Neural cell (in vitro differentiated cells): ENCODE measurements around the gene TUT1. TPM values are rescaled to one million over a fixed set of nuclear protein-coding genes. Genes with fewer than 3 reads are reported as not detected.

Experiments used
- H2AFZ ChIP-seq: fragments of 200-600, 300-800 bp; sonication (generic), shearing (Covaris generic); 2 replicates; pipeline ENCODE4 v1.6.0; 2014; ENCODE audit warnings: low read depth, mild to moderate bottlenecking, antibody characterized with exemption, low read length, moderate library complexity
- H3F3A ChIP-seq: fragments of 200-600 bp; shearing (Covaris generic); 2 replicates; pipeline ENCODE4 v1.6.1; 2016; ENCODE audit warnings: mild to moderate bottlenecking, moderate library complexity, mixed read lengths, antibody characterized with exemption, low read length; ENCODE audit not compliant: insufficient read depth, poor library complexity, severe bottlenecking
- H3K27ac ChIP-seq: fragments of 200-600, 300-800 bp; sonication (generic), shearing (Covaris generic); 2 replicates; pipeline ENCODE4 v1.5.1; 2014; ENCODE audit warnings: mild to moderate bottlenecking, low read length, moderate library complexity
- H3K27me3 ChIP-seq: fragments of 300-800, 200-600 bp; sonication (generic), shearing (Covaris generic); 2 replicates; pipeline ENCODE4 v1.6.0; 2014; ENCODE audit warnings: mild to moderate bottlenecking, low read depth, low read length, moderate library complexity; ENCODE audit not compliant: insufficient read depth
- H3K36me3 ChIP-seq: fragments of 300-800, 200-600 bp; sonication (generic), shearing (Covaris generic); 2 replicates; pipeline ENCODE4 v1.5.1; 2014; ENCODE audit warnings: mild to moderate bottlenecking, antibody characterized with exemption, low read length, moderate library complexity; ENCODE audit not compliant: insufficient read depth
- H3K4me2 ChIP-seq: fragments of 300-800, 200-600 bp; sonication (generic), shearing (Covaris generic); 2 replicates; pipeline ENCODE4 v1.6.0; 2014; ENCODE audit warnings: mild to moderate bottlenecking, low read length
- H3K4me3 ChIP-seq: fragments of 300-800, 200-600 bp; sonication (generic), shearing (Covaris generic); 2 replicates; pipeline ENCODE4 v1.5.1; 2014; ENCODE audit warnings: mild to moderate bottlenecking, low read length, moderate library complexity
- H3K79me2 ChIP-seq: fragments of 200-600 bp; shearing (Covaris generic); replicated peaks from 2 replicates; pipeline ENCODE4 v1.6.0; 2014; ENCODE audit warnings: mild to moderate bottlenecking, low read length, moderate library complexity; ENCODE audit not compliant: insufficient read depth
- H3K9ac ChIP-seq: fragments of 300-800, 200-600 bp; sonication (generic), shearing (Covaris generic); 2 replicates; pipeline ENCODE4 v1.6.1; 2016; ENCODE audit warnings: mild to moderate bottlenecking, low read length, mixed read lengths
- H3K9me2 ChIP-seq: fragments of 200-600 bp; shearing (Covaris generic); 2 replicates; pipeline ENCODE4 v1.6.1; 2016; ENCODE audit warnings: mild to moderate bottlenecking, low read length, mixed read lengths; ENCODE audit not compliant: insufficient read depth
- H3K9me3 ChIP-seq: fragments of 200-600, 300-800 bp; sonication (generic), shearing (Covaris generic); 2 replicates; pipeline ENCODE4 v1.6.1; 2016; ENCODE audit warnings: mild to moderate bottlenecking, mixed run types, low read length, moderate library complexity, mixed read lengths
- H4K20me1 ChIP-seq: fragments of 200-600 bp; shearing (Covaris generic); 2 replicates; pipeline ENCODE4 v1.6.1; 2016; ENCODE audit warnings: mild to moderate bottlenecking, mixed run types; ENCODE audit not compliant: insufficient read depth
- EP300 ChIP-seq: fragments of 450-650 bp; conservative IDR thresholded peaks from 2 replicates; pipeline ENCODE4 v1.6.1; 2014; ENCODE audit warnings: antibody characterized with exemption, mild to moderate bottlenecking, moderate library complexity; ENCODE audit not compliant: poor library complexity, severe bottlenecking
- EZH2 ChIP-seq: fragments of 200-600, 300-800 bp; shearing (Covaris generic), sonication (generic); IDR thresholded peaks from 2 replicates; pipeline ENCODE4 v1.6.1; 2014; ENCODE audit warnings: antibody characterized with exemption, low read length, borderline replicate concordance, mild to moderate bottlenecking; ENCODE audit not compliant: insufficient read depth, poor library complexity, severe bottlenecking
- MXI1 ChIP-seq: fragments of 450-650 bp; conservative IDR thresholded peaks from 2 replicates; pipeline ENCODE4 v1.6.1; 2014; ENCODE audit warnings: antibody characterized with exemption, mild to moderate bottlenecking; ENCODE audit not compliant: poor library complexity, severe bottlenecking
- POLR2AphosphoS5 ChIP-seq: IDR thresholded peaks from 2 replicates; pipeline ENCODE4 v1.6.1; 2012
- RAD21 ChIP-seq: fragments of 450-650 bp; conservative IDR thresholded peaks from 2 replicates; pipeline ENCODE4 v1.6.1; 2014; ENCODE audit warnings: antibody characterized with exemption, mild to moderate bottlenecking, moderate library complexity
- REST ChIP-seq: IDR thresholded peaks from 2 replicates; pipeline ENCODE4 v1.6.1; 2012; ENCODE audit warnings: borderline replicate concordance
- SMC3 ChIP-seq: fragments of 450-650 bp; conservative IDR thresholded peaks from 2 replicates; pipeline ENCODE4 v1.6.1; 2014; ENCODE audit warnings: antibody characterized with exemption, mild to moderate bottlenecking, moderate library complexity; ENCODE audit not compliant: poor library complexity
- TAF1 ChIP-seq: IDR thresholded peaks from 2 replicates; pipeline ENCODE4 v1.6.1; 2012; ENCODE audit warnings: low read depth
- polyA plus RNA-seq: library from polyadenylated mRNA; depleted of rRNA; stranded (reverse); fragments of >200 nt; gene quantifications from 2 replicates; pipeline ENCODE4 v1.2.3, GENCODE V29; 2014

TUT1 gene
- polyA plus RNA-seq, 1 donor from 2014 or later = 17.8 TPM

GRCh38 chr11:62548545-62549335, 42.6 kb downstream of the TUT1 start:
- H3K79me2 ChIP-seq = no peaks in the 10 kb centered on the region

GRCh38 chr11:62547691-62548281, 43.5 kb downstream of the TUT1 start:
- no peaks in the 10 kb centered on the region for H4K20me1 ChIP-seq
- no peak overlapping the region for H3K27ac ChIP-seq
- H3K9me2 ChIP-seq = no peaks in the 10 kb centered on the region
- H3K4me2 ChIP-seq = no peak overlapping the region
- H3K9ac ChIP-seq = no peak overlapping the region
- H3K9me3 ChIP-seq = no peaks in the 10 kb centered on the region
- no peaks in the 10 kb centered on the region for H3F3A ChIP-seq
- H3K4me3 ChIP-seq = no peak overlapping the region
- no peaks in the 10 kb centered on the region for H3K79me2 ChIP-seq
- H2AFZ ChIP-seq = no peak overlapping the region
- peaks cover 56% of the 10 kb centered on the region for H3K27me3 ChIP-seq
- TF ChIP-seq EP300 (no peak), POLR2AphosphoS5 (no peak), RAD21 (no peak), REST (no peak), TAF1 (no peak), MXI1 (no peak), SMC3 (no peak), EZH2 (no peak)
- H3K36me3 ChIP-seq = no peaks in the 10 kb centered on the region

More at GRCh38 chr11:62548545-62549335, 42.6 kb downstream of the TUT1 start:
- no peak for TF ChIP-seq EZH2
- no peak for TF ChIP-seq SMC3
- TF ChIP-seq MXI1 = no peak
- TF ChIP-seq RAD21 = no peak
- TF ChIP-seq EP300 = no peak
- no peak overlapping the region for H3K9ac ChIP-seq
- H3K27me3 ChIP-seq = peaks cover 46% of the 10 kb centered on the region
- no peaks in the 10 kb centered on the region for H3K9me2 ChIP-seq
- no peaks in the 10 kb centered on the region for H3F3A ChIP-seq
- H4K20me1 ChIP-seq = no peaks in the 10 kb centered on the region
- no peaks in the 10 kb centered on the region for H3K36me3 ChIP-seq
- H3K9me3 ChIP-seq = no peaks in the 10 kb centered on the region
- H3K27ac ChIP-seq = no peak overlapping the region
- no peak overlapping the region for H3K4me2 ChIP-seq
- H2AFZ ChIP-seq = no peak overlapping the region
- no peak overlapping the region for H3K4me3 ChIP-seq
